Measurements from ENCODE around the gene EID2. TPM values are rescaled to one million over a fixed set of nuclear protein-coding genes. Genes with fewer than 3 reads are reported as not detected.
A peak's percentile ranks its signal among the peaks of the same experiment; 100 is the strongest.

Gene EID2, protein sequence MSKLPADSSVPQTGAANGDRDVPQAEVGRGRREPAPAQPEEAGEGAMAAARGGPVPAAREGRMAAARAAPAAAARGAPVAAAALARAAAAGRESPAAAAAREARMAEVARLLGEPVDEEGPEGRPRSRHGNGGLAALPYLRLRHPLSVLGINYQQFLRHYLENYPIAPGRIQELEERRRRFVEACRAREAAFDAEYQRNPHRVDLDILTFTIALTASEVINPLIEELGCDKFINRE
- 12.0 TPM for total RNA-seq
- 17.0 TPM for polyA plus RNA-seq (ENCODE audit: insufficient read depth, low read depth, low replicate concordance)
- long read RNA-seq, donor 1, transcript EID2-201 (1 exons, 1,629 nt), result major isoform, 14 of 14 reads
- long read RNA-seq, donor 1, partial matches to known transcripts, result 0 of 14 reads
- long read RNA-seq, donor 1, other reads (novel, unspliced or antisense), result 0 of 14 reads
- long read RNA-seq, donor 2, transcript EID2-201 (1 exons, 1,629 nt), result major isoform, 15 of 15 reads
- long read RNA-seq, donor 2, partial matches to known transcripts, result 0 of 15 reads
- long read RNA-seq, donor 2, other reads (novel, unspliced or antisense), result 0 of 15 reads
- long read RNA-seq, donor 3, transcript EID2-201 (1 exons, 1,629 nt), result major isoform, 24 of 24 reads
- long read RNA-seq, donor 3, partial matches to known transcripts, result 0 of 24 reads
- long read RNA-seq, donor 3, other reads (novel, unspliced or antisense), result 0 of 24 reads
- long read RNA-seq, donor 4, transcript EID2-201 (1 exons, 1,629 nt), result major isoform, 15 of 15 reads
- long read RNA-seq, donor 4, partial matches to known transcripts, result 0 of 15 reads
- long read RNA-seq, donor 4, other reads (novel, unspliced or antisense), result 0 of 15 reads
- long read RNA-seq, donor 5, partial matches to known transcripts, result 0 of 1 reads
- long read RNA-seq, donor 5, other reads (novel, unspliced or antisense), result 0 of 1 reads
- long read RNA-seq, donor 6, transcript EID2-201 (1 exons, 1,629 nt), result major isoform, 7 of 7 reads
- long read RNA-seq, donor 6, partial matches to known transcripts, result 0 of 7 reads
- long read RNA-seq, donor 6, other reads (novel, unspliced or antisense), result 0 of 7 reads
- long read RNA-seq, donor 7, transcript EID2-201 (1 exons, 1,629 nt), result major isoform, 10 of 10 reads
- long read RNA-seq, donor 7, partial matches to known transcripts, result 0 of 10 reads
- long read RNA-seq, donor 7, other reads (novel, unspliced or antisense), result 0 of 10 reads
- long read RNA-seq, donor 8, transcript EID2-201 (1 exons, 1,629 nt), result major isoform, 24 of 24 reads
- long read RNA-seq, donor 8, partial matches to known transcripts, result 0 of 24 reads
- long read RNA-seq, donor 8, other reads (novel, unspliced or antisense), result 0 of 24 reads
- long read RNA-seq, donor 9, transcript EID2-201 (1 exons, 1,629 nt), result major isoform, 19 of 19 reads
- long read RNA-seq, donor 9, partial matches to known transcripts, result 0 of 19 reads
- long read RNA-seq, donor 9, other reads (novel, unspliced or antisense), result 0 of 19 reads
- long read RNA-seq, donor 10, transcript EID2-201 (1 exons, 1,629 nt), result major isoform, 15 of 15 reads
- long read RNA-seq, donor 10, partial matches to known transcripts, result 0 of 15 reads
- long read RNA-seq, donor 10, other reads (novel, unspliced or antisense), result 0 of 15 reads

- peak within 1 kb of the TSS; percentile 88 to 92 (median 92) for H3K4me3 ChIP-seq (ENCODE audit: low read length in 3 of 3)
- TF ChIP-seq CTCF (IDR thresholded peaks at IDR 0.05; ENCODE audit: borderline replicate concordance, extremely low read depth, insufficient read depth), result peak; percentile 85
- H3K27ac ChIP-seq (ENCODE audit: low read depth in 2 of 2, low read length in 2 of 2), result peak within 1 kb of the TSS; percentile 90 to 93
- H3K4me1 ChIP-seq (ENCODE audit: control insufficient read depth in 2 of 3, insufficient read depth in 2 of 3, low read depth in 1 of 3, low read length in 3 of 3), result peaks cover 0 to 4% (median 3%) of the 10 kb centered on the region in 3 donors
- no peaks in the 10 kb centered on the region for H3K27me3 ChIP-seq (ENCODE audit: control insufficient read depth, insufficient read depth, low read length)
- intact Hi-C loops (cut with DNase I), result loop anchor here (10.0 kb wide), 1 partner anchor 65 kb away; no protein-coding TSS in a partner anchor
- no peaks in the 10 kb centered on the region for H3K9me3 ChIP-seq (ENCODE audit: control insufficient read depth in 2 of 3, insufficient read depth in 1 of 3, low read length in 3 of 3)
- peak within 1 kb of the TSS; percentile 83 to 96 (median 88) for H3K9ac ChIP-seq (ENCODE audit: low read length in 3 of 3)
- FAIRE-seq (no peak), DNase-seq (peak; percentile 95 to 98 (median 97))
- H3K36me3 ChIP-seq (ENCODE audit: control insufficient read depth in 2 of 3, insufficient read depth in 3 of 3, low read length in 3 of 3), result no peaks in the 10 kb centered on the region
Measured at GRCh38 chr19:39539518-39540332, at the start of gene EID2. EID2 (minus strand) TSS chr19:39540161; CDS start chr19:39540079, 82 bp downstream.

DNA sequence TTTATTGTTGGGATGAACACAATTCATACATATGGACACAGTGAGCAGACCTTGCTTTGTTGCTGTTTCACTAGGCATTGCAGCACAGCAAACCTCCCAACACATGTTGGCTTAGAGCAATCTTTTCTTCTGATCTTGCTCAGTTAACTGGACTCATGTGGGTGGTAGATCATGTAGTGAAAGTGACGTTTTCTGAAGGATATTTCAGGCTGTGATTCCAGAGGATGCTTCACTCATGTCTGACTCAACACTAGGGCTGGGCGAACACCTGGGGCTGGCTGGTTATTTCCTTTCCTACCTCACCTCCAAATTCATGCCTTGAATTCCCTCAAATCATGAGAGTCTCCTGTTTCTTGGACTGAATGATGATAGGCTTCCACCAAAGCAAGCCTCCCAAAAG lies 48.1 kb upstream of the EID2 start:
- FAIRE-seq, result no peak
- no peaks in the 10 kb centered on the region for H3K36me3 ChIP-seq (ENCODE audit: control insufficient read depth in 2 of 3, insufficient read depth in 3 of 3, low read length in 3 of 3)
- H3K27ac ChIP-seq (ENCODE audit: low read depth in 2 of 2, low read length in 2 of 2), result no peak overlapping the region
- no peaks in the 10 kb centered on the region for H3K4me1 ChIP-seq (ENCODE audit: control insufficient read depth in 2 of 3, insufficient read depth in 2 of 3, low read depth in 1 of 3, low read length in 3 of 3)
- H3K27me3 ChIP-seq (ENCODE audit: control insufficient read depth, insufficient read depth, low read length), result no peaks in the 10 kb centered on the region
- intact Hi-C loops (cut with DNase I), result no loop called here
- DNase-seq, result no peak
- TF ChIP-seq CTCF (IDR thresholded peaks at IDR 0.05; ENCODE audit: borderline replicate concordance, extremely low read depth, insufficient read depth), result no peak
- H3K9me3 ChIP-seq (ENCODE audit: control insufficient read depth in 2 of 3, insufficient read depth in 1 of 3, low read length in 3 of 3), result no peaks in the 10 kb centered on the region
- no peak overlapping the region for H3K9ac ChIP-seq (ENCODE audit: low read length in 3 of 3)
- H3K4me3 ChIP-seq (ENCODE audit: low read length in 3 of 3), result no peak overlapping the region
